ENCODE measurements around the gene HUS1. TPM values are rescaled to one million over a fixed set of nuclear protein-coding genes. Genes with fewer than 3 reads are reported as not detected.

The HUS1 gene
- polyA plus RNA-seq, 3 donors: 37.7 to 45.9 (median 38.8) TPM

DNA sequence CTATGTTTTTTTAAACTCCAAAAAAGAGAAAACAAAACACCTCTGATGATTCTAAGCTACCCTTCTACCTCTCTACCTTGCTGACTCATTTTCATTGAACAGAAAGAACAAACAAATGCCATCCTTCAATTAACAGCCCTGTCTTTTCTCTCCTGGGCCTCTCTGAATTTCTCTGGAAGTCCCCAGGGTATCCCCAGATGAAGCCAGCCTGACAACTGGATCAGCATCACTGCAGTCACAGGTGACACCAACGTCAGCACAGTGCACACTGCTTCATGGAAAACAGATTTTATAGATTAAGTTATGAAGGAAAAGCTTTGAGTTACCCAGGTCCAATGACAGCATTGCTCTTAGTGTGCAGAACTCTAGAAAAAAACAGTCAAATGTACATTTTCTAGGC is 5.7 kb downstream of the HUS1 start:
- H3K79me2 ChIP-seq (ENCODE audit: insufficient read depth, low read length): peaks cover 23% of the 10 kb centered on the region
- H3K4me2 ChIP-seq (replicated peaks; ENCODE audit: extremely low read depth, low read length, poor library complexity, severe bottlenecking): no peak overlapping the region
- no peaks in the 10 kb centered on the region for H3K27me3 ChIP-seq (ENCODE audit: control insufficient read depth in 2 of 2, insufficient read depth in 2 of 2, low read length in 2 of 2)
- no peaks in the 10 kb centered on the region for H3K9me3 ChIP-seq (replicated peaks in 1 of 2; ENCODE audit: control insufficient read depth in 1 of 2, insufficient read depth in 1 of 2, low read length in 2 of 2)
- Mint-ChIP-seq H3K36me3 (peaks cover 68 to 74% of the 10 kb centered on the region in 2 donors), H3K9me3 (peaks cover 0 to 7% (median 4%) of the 10 kb centered on the region in 7 donors), H3K27me3 (ENCODE audit: low read depth in 3 of 3) (peaks cover 0 to 4% (median 1%) of the 10 kb centered on the region in 3 donors), H3K4me3 (no peak overlapping the region), H3K27ac (peak overlapping the region in 3 of 7 donors; percentile 3 to 77 (median 3)), H3K4me1 (peaks cover 34% of the 10 kb centered on the region)
- H3K9ac ChIP-seq (ENCODE audit: insufficient read depth, low read length, poor library complexity, severe bottlenecking): no peak overlapping the region
- no peaks in the 10 kb centered on the region for H4K20me1 ChIP-seq (ENCODE audit: insufficient read depth, low read length)
- peaks cover 56 to 69% of the 10 kb centered on the region in 2 donors for H3K36me3 ChIP-seq (replicated peaks in 1 of 2; ENCODE audit: control insufficient read depth in 1 of 2, insufficient read depth in 2 of 2, low read length in 2 of 2)
- TF ChIP-seq, protein P1, sequence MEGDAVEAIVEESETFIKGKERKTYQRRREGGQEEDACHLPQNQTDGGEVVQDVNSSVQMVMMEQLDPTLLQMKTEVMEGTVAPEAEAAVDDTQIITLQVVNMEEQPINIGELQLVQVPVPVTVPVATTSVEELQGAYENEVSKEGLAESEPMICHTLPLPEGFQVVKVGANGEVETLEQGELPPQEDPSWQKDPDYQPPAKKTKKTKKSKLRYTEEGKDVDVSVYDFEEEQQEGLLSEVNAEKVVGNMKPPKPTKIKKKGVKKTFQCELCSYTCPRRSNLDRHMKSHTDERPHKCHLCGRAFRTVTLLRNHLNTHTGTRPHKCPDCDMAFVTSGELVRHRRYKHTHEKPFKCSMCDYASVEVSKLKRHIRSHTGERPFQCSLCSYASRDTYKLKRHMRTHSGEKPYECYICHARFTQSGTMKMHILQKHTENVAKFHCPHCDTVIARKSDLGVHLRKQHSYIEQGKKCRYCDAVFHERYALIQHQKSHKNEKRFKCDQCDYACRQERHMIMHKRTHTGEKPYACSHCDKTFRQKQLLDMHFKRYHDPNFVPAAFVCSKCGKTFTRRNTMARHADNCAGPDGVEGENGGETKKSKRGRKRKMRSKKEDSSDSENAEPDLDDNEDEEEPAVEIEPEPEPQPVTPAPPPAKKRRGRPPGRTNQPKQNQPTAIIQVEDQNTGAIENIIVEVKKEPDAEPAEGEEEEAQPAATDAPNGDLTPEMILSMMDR (IDR thresholded peaks at IDR 0.05): no peak
- H2AFZ ChIP-seq (ENCODE audit: insufficient read depth, low read depth, low read length, poor library complexity, severe bottlenecking): no peak overlapping the region
- DNase-seq: no peak
- H3K27ac ChIP-seq (ENCODE audit: low read depth in 1 of 2, low read length in 2 of 2): peak overlapping the region in 1 of 2 donors; percentile 12
- peaks cover 29 to 35% of the 10 kb centered on the region in 2 donors for H3K4me1 ChIP-seq (ENCODE audit: control insufficient read depth in 1 of 2, insufficient read depth in 2 of 2, low read length in 2 of 2)
- H3K4me3 ChIP-seq (replicated peaks in 1 of 3; ENCODE audit: low read depth in 2 of 3, low read length in 3 of 3): no peak overlapping the region
- intact Hi-C loops (cut with micrococcal nuclease): no loop called here
- WGBS (ENCODE audit: insufficient coverage): 100% methylated on average over 1 of the region's 1 CpG

DNA sequence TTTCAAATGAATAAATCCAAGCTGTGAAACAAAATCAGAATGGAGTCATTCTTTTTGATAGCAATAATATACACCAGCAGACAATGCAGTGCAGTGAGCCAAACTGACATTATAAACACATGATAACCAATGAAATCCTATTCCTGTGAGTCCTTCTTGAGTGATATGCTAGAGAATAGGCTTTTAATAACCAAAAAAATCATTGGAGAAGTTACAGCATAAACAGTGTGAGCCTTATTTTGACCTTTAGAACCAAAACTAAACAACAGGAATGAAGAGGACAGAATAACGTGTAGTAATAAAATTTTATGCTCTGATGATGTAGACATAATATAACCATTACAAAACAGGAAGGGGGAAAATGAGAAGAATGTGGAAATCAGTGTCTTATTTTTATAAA is 8.7 kb downstream of the HUS1 start:
- peak overlapping the region in 2 of 3 experiments; percentile 23 to 48 for H3K4me3 ChIP-seq (replicated peaks in 1 of 3; ENCODE audit: low read depth in 2 of 3, low read length in 3 of 3)
- peaks cover 61 to 72% of the 10 kb centered on the region in 2 donors for H3K36me3 ChIP-seq (replicated peaks in 1 of 2; ENCODE audit: control insufficient read depth in 1 of 2, insufficient read depth in 2 of 2, low read length in 2 of 2)
- peak overlapping the region; percentile 93 to 95 for H3K27ac ChIP-seq (ENCODE audit: low read depth in 1 of 2, low read length in 2 of 2)
- Mint-ChIP-seq H3K9me3 (peaks cover 0 to 7% (median 4%) of the 10 kb centered on the region in 7 donors), H3K27me3 (ENCODE audit: low read depth in 3 of 3) (peaks cover 0 to 4% (median 1%) of the 10 kb centered on the region in 3 donors), H3K27ac (peak overlapping the region; percentile 95 to 99 (median 99)), H3K36me3 (peaks cover 67 to 73% of the 10 kb centered on the region in 2 donors), H3K4me3 (peak overlapping the region in 1 of 2 donors; percentile 94), H3K4me1 (peaks cover 27% of the 10 kb centered on the region)
- H3K27me3 ChIP-seq (ENCODE audit: control insufficient read depth in 2 of 2, insufficient read depth in 2 of 2, low read length in 2 of 2): no peaks in the 10 kb centered on the region
- peaks cover 6% of the 10 kb centered on the region for H4K20me1 ChIP-seq (ENCODE audit: insufficient read depth, low read length)
- TF ChIP-seq, protein P1 (IDR thresholded peaks at IDR 0.05): no peak
- H3K4me1 ChIP-seq (ENCODE audit: control insufficient read depth in 1 of 2, insufficient read depth in 2 of 2, low read length in 2 of 2): peaks cover 22 to 28% of the 10 kb centered on the region in 2 donors
- no CpG with 5 or more reads among the region's 1 CpG for WGBS (ENCODE audit: insufficient coverage)
- peak overlapping the region; percentile 67 for H3K9ac ChIP-seq (ENCODE audit: insufficient read depth, low read length, poor library complexity, severe bottlenecking)
- peak; percentile 35 to 71 (median 40) for DNase-seq
- H3K4me2 ChIP-seq (replicated peaks; ENCODE audit: extremely low read depth, low read length, poor library complexity, severe bottlenecking): peak overlapping the region; percentile 69
- intact Hi-C loops (cut with micrococcal nuclease): no loop called here
- peaks cover 3% of the 10 kb centered on the region for H3K79me2 ChIP-seq (ENCODE audit: insufficient read depth, low read length)
- no peak overlapping the region for H2AFZ ChIP-seq (ENCODE audit: insufficient read depth, low read depth, low read length, poor library complexity, severe bottlenecking)
- H3K9me3 ChIP-seq (replicated peaks in 1 of 2; ENCODE audit: control insufficient read depth in 1 of 2, insufficient read depth in 1 of 2, low read length in 2 of 2): no peaks in the 10 kb centered on the region

All from CD14-positive monocyte (primary cell).